Right lobe of liver (tissue), 6 donors: ENCODE data around the gene CARNS1. TPM values are rescaled to one million over a fixed set of nuclear protein-coding genes. Genes with fewer than 3 reads are reported as not detected.
A peak's percentile ranks its signal among the peaks of the same experiment; 100 is the strongest.

ENCODE experiments used
- ATAC-seq, 4 donors: fragments of 200-7000 bp; cut with Tn5 transposase; one replicate each; pipeline ENCODE4 v1.9.1; 2020; ENCODE audit warnings: mild to moderate bottlenecking in 4 of 4, moderate library complexity in 4 of 4
- DNase-seq, 3 donors: peaks; one replicate each; pipeline ENCODE4 v3.0.0-alpha.2; 2020
- H3K27ac ChIP-seq, 3 donors: fragments of 200-600 bp; one replicate each; pipeline ENCODE4 v1.8.0; 2022
- H3K27me3 ChIP-seq, 2 donors: fragments of 200-600 bp; one replicate each; pipeline ENCODE4 v1.8.0; 2022
- H3K36me3 ChIP-seq, 4 donors: fragments of 200-600 bp; sonication (generic) in 1 of 4; one replicate each; pipeline versions ENCODE4 v1.5.1 to v1.8.0; 2017 to 2022; ENCODE audit warnings: control low read depth in 1 of 4
- H3K4me1 ChIP-seq, 4 donors: fragments of 200-600 bp; sonication (generic) in 1 of 4; one replicate each; pipeline versions ENCODE4 v1.5.1 to v1.8.0; 2017 to 2022; ENCODE audit warnings: control low read depth in 1 of 4
- H3K4me3 ChIP-seq, 3 donors: fragments of 200-600 bp; one replicate each; pipeline ENCODE4 v1.8.0; 2022
- H3K9me3 ChIP-seq, 4 donors: fragments of 200-600 bp; sonication (generic) in 1 of 4; one replicate each; pipeline versions ENCODE4 v1.5.1 to v1.8.0; 2017 to 2022; ENCODE audit warnings: control low read depth in 1 of 4
- POLR2A ChIP-seq: fragments of 450-650 bp; IDR thresholded peaks from one replicate; pipeline ENCODE4 v1.6.1; 2017; ENCODE audit warnings: antibody characterized with exemption, mild to moderate bottlenecking
- WGBS: methylation state at CpG from one replicate; pipeline ENCODE4 v1.1.6; 2018; ENCODE audit warnings: low coverage, low lambda C conversion rate; ENCODE audit not compliant: insufficient coverage; ENCODE audit errors: missing lambda C conversion rate; 5-methylcytosine and 5-hydroxymethylcytosine counted together
- intact Hi-C, 2 donors: fragments of 100-400 bp; cut with DNase I; formaldehyde crosslinking; loops; one replicate each; pipeline versions ENCODE4 v1.11.2 to v1.14.1; 2022
- total RNA-seq, 6 experiments: library from RNA; depleted of rRNA in 2 of 6; stranded (reverse); fragments of >200 nt in 2 of 6; fragmentation: NEBNext Ultra II Directional in 3 of 6; extraction: Animal tissue kit (Norgen Biotek cat#: 25700) in 3 of 6; gene quantifications; one replicate each; pipeline versions ENCODE4 v1.1.0 to v1.2.4, GENCODE V29; 2016 to 2023
- TF ChIP-seq, protein P1 (sequence below), 4 donors: fragments of 200-600 bp in 3 of 4; fragments of 450-650 bp in 1 of 4; IDR thresholded peaks; one replicate each; pipeline versions ENCODE4 v1.5.1 to v1.8.0; 2016 to 2022; ENCODE audit warnings: antibody characterized with exemption in 4 of 4, mild to moderate bottlenecking in 2 of 4
- donor health status: DM: no; HTN: yes; CAD: no.
- donor health status: DM: no; HTN: no; CAD: no.
- donor health status: DM: no; HTN: no; CAD: no.
- donor health status: DM: no; HTN: yes; CAD: no.
- donor health status: DM: no; HTN: yes; CAD: no.

CARNS1 gene
- total RNA-seq, 6 experiments from 2014 or later, result 0.12 to 0.31 (median 0.22) TPM; not detected in 1

DNA sequence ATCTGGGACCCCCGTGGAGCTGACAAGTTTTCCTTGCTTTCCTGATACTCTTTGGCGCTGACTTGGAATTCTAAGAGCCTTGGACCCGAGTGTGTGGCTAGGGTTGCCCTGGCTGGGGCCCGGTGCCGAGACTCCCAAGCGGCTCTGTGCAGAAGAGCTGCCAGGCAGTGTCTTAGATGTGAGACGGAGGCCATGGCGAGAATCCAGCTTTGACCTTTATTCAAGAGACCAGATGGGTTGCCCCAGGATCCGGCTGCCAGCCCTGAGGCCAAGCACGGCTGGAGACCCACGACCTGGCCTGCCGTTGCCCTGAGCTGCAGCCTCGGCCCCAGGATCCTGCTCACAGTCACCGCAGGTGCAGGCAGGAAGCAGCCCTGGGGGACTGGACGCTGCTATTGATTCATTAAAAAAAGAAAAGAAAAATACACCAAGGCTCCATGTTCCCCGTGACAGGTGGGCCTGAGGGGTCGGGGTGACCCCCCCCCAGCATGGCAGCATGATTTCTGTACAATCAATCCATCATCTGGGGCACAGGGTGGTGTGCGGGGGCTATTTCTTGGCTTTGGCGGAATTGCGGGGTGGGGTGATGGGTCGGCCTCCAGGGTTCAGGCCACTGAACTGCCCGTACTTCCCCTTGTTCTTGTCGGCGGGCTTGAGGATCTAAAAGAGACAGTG, 17.4 kb upstream of the CARNS1 start:
- H3K9me3 ChIP-seq, result no peaks in the 10 kb centered on the region
- TF ChIP-seq, protein P1, sequence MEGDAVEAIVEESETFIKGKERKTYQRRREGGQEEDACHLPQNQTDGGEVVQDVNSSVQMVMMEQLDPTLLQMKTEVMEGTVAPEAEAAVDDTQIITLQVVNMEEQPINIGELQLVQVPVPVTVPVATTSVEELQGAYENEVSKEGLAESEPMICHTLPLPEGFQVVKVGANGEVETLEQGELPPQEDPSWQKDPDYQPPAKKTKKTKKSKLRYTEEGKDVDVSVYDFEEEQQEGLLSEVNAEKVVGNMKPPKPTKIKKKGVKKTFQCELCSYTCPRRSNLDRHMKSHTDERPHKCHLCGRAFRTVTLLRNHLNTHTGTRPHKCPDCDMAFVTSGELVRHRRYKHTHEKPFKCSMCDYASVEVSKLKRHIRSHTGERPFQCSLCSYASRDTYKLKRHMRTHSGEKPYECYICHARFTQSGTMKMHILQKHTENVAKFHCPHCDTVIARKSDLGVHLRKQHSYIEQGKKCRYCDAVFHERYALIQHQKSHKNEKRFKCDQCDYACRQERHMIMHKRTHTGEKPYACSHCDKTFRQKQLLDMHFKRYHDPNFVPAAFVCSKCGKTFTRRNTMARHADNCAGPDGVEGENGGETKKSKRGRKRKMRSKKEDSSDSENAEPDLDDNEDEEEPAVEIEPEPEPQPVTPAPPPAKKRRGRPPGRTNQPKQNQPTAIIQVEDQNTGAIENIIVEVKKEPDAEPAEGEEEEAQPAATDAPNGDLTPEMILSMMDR (IDR thresholded peaks at IDR 0.05), result no peak
- TF ChIP-seq POLR2A, result no peak
- peaks cover 0 to 24% (median 5%) of the 10 kb centered on the region in 4 donors for H3K4me1 ChIP-seq
- no peaks in the 10 kb centered on the region for H3K27me3 ChIP-seq
- intact Hi-C loops, result loop anchor here in 1 of 2 donors (10.0 kb wide), 1 partner anchor 107 kb away; the partner anchor contains the start of genes CDK2AP2 and PITPNM1
- ATAC-seq (no peak), DNase-seq (no peak)
- H3K27ac ChIP-seq, result no peak overlapping the region
- no peak overlapping the region for H3K4me3 ChIP-seq
- peaks cover 3 to 37% (median 17%) of the 10 kb centered on the region in 4 donors for H3K36me3 ChIP-seq
- 75% methylated on average over 11 of the region's 24 CpGs for WGBS

DNA sequence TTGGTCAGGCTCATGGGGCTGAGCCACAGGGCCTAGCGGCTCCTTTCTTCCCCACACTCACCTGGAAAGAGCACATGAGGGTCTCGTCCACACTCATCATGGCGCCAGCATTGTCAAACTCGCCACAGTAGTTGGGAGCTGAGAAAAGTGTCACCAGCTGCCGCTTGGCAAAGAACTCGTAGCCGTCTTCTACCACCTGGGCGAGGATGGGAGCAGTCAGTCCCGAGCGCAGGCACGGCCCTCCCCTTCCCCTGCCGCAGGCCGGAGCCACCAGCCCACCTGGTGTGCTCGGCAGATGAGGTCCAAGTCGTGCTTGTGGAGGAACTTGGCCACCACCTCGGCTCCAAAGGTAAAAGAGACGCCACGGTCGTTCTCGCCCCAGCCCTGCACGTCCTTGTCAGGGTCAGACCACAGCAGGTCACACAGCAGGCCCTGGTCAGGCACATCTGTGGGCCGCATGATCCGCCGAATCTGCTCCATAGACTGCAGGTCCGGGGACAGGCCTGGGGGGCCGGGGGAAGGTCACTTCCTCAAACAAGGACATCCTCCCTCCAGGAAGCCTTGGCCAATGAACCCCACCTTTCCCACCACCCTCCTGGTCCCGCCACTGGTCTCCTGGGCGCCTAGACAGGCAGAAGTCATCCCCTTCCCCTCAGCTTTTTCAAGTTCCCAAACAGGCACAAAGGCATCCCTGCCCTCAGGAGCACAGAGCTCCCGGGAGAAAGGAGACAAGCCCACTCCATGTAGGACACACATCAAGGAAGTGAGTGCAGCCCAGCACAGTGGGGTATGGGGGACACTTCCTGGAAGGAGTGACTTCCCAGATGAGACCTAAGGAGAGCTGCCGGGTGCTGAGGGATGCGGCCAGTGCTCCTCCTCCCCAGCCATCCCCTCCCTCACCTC, 16.6 kb upstream of the CARNS1 start:
- H3K27ac ChIP-seq, result no peak overlapping the region

DNA sequence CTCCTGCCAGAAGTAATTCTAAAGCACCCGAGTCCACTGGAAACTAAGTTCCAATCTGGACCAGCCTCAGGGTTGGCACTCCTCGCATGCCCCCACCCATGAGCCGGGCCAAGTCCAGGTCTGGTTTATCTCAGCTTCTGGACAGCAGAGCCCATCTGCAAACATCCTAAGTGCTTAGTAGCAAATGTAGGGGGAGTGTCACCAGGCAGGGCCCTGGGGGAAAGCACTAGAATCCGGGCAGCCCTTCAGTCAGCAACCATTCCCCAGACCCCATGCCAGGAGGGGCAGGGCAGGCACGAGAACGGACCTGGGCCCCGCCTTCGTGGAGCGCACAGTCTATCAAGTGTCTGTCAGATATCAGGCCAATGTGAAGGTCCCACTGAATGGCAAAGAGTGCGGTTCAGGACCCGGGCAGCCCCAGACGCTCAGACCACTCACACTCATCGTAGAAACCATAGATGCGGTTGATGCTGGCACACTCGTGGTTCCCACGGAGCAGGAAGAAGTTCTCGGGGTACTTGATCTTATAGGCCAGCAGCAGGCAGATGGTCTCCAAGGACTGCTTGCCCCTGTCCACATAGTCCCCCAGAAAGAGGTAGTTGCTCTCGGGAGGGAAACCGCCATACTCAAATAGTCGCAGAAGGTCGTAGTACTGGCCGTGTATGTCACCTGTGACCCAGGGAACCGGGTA, 15.1 kb upstream of the CARNS1 start:
- TF ChIP-seq POLR2A, result no peak
- TF ChIP-seq, protein P1 (IDR thresholded peaks at IDR 0.05), result no peak
- ATAC-seq (no peak), DNase-seq (no peak)
- intact Hi-C loops, result no loop called here
- H3K27me3 ChIP-seq, result no peaks in the 10 kb centered on the region
- 21% methylated on average over 14 of the region's 23 CpGs for WGBS
- H3K4me3 ChIP-seq, result peak overlapping the region; percentile 95 to 99 (median 98)
- H3K27ac ChIP-seq, result peak overlapping the region in 2 of 3 donors; percentile 77 to 88
- H3K36me3 ChIP-seq, result peaks cover 3 to 33% (median 17%) of the 10 kb centered on the region in 4 donors
- H3K9me3 ChIP-seq, result no peaks in the 10 kb centered on the region
- peaks cover 0 to 24% (median 5%) of the 10 kb centered on the region in 4 donors for H3K4me1 ChIP-seq

More for the DNA sequence above, 16.6 kb upstream of the CARNS1 start:
- H3K4me3 ChIP-seq, result no peak overlapping the region
- intact Hi-C loops, result loop anchor here in 1 of 2 donors (10.0 kb wide), 1 partner anchor 106 kb away; the partner anchor contains the start of genes CDK2AP2 and PITPNM1
- H3K4me1 ChIP-seq, result peaks cover 0 to 24% (median 5%) of the 10 kb centered on the region in 4 donors
- no peaks in the 10 kb centered on the region for H3K9me3 ChIP-seq
- peaks cover 3 to 34% (median 17%) of the 10 kb centered on the region in 4 donors for H3K36me3 ChIP-seq
- no peak for ATAC-seq
- TF ChIP-seq POLR2A, result no peak
- TF ChIP-seq, protein P1 (IDR thresholded peaks at IDR 0.05), result no peak
- DNase-seq, result no peak
- H3K27me3 ChIP-seq, result no peaks in the 10 kb centered on the region
- WGBS, result 79% methylated on average over 8 of the region's 31 CpGs

DNA sequence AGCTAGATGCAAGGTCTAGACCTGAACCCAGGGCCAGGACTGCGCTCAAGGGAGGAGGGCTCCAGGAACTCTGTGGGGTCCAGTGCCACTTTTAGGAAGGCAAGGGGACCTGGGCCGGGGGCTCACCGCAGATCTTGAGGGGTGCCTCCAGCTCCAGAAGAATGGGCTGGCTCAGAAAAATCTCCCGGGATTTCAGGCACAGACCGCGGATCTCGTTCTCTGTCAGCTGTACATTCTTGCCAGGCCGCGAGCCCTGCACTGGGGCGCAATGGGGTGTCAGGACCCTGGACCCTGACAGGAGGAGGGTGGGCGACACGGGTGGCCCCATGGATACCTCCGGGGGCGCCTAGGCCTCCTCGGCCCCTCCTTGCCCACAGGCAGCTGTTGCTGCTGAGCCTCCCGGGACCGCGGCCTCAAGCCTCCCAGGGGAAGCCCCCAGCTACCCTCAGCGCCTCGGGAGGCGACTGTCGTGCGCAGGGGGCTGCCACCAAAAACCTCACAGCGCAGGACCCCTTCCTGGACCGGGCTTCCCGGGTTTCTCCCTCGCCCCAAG, 14.5 kb upstream of the CARNS1 start:
- TF ChIP-seq, protein P1 (IDR thresholded peaks at IDR 0.05), result no peak
- ATAC-seq (no peak), DNase-seq (no peak)
- peak overlapping the region; percentile 95 to 99 (median 98) for H3K4me3 ChIP-seq
- H3K27ac ChIP-seq, result peak overlapping the region; percentile 77 to 90 (median 88)
- 25% methylated on average over 1 of the region's 27 CpGs for WGBS
- intact Hi-C loops, result no loop called here
- no peaks in the 10 kb centered on the region for H3K27me3 ChIP-seq
- H3K36me3 ChIP-seq, result peaks cover 3 to 31% (median 17%) of the 10 kb centered on the region in 4 donors
- H3K9me3 ChIP-seq, result no peaks in the 10 kb centered on the region
- H3K4me1 ChIP-seq, result peaks cover 0 to 24% (median 5%) of the 10 kb centered on the region in 4 donors
